GM21390 (cell line): ENCODE data around the gene GSG1L.
"Not testable (repeated sequence)": the region's sequence is repeated elsewhere in the genome, so short reads cannot be mapped to it uniquely, and the experiment has no call there.

ENCODE experiments used
- ATAC-seq: cut with Tn5 transposase; IDR thresholded peaks from one replicate; pipeline ENCODE4 v1.9.1; 2021; ENCODE audit not compliant: unreplicated experiment

Gene GSG1L

GRCh38 chr16:27911486-27911885 is 152.0 kb downstream of the GSG1L start:
- no peak for ATAC-seq

- ATAC-seq, result no peak
These were observed 156.0 kb downstream of the GSG1L start for GRCh38 chr16:27907457-27907972.

DNA sequence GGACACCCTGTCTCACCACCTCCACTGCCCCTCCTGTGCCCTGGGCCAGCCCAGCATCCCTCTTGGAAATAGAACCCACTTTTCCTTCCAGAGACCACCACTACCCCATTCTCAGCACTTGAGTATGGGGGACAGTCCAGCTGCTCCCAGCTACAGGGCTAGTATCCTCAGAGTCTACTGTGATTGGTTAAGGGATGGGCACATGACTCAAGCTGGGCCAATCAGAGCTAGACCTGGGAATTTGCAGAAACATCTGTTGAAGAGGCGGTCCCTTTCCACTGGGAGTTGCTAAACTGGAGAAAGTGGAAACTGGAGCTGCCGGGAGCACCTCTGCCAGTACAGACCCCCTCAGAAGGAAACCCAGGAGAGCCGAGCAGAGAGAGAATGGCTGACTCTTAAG is 156.6 kb downstream of the GSG1L start:
- no peak for ATAC-seq

DNA sequence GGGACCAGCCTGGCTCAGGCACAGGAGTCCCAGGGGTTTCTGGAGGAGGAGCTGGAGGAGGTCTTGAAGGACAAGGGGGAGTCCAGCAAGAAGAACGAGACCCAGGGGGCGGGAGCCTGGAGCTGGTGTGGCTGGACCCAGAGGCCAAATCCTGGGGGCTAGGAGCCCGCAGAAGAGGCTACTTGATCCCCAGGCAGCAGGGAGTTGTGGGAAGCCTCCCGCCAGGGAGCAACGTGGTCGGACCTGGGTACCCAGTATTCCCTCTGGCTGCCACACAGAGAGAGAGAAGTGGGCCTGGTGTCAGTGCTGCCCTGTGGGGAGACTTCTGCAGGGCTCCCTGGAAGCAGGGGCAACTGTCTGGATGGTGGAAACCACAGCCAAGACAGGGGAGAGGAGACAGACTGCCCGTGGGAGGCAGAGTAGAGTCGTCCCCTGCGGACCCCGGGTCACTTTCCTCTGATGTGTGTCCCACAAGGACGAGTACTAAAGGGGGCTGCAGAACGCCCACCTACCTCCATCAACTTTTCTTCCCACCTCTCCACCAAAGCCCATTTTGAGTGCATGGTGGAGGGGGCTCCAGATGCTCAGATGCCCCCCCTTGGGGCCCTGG is 160.4 kb downstream of the GSG1L start:
- no peak for ATAC-seq

DNA sequence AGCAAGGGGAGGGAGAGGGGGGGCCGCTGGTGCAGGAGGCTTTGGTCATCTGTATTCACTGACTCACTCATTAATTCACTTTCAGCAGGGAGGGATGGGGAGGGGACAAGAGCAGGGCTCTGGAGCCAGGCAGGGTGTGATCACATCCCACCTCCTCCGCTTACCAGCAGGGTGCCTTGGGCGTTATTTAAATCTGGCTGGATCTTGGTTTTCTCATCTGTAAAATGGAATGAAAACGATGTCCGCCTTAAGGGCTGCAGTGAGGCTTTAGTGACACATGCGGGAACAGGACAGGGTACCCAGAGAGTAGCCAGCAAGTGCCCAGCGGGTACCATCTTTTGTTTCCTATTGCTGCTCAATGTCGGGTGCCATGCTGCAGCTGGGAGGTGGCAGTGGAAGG is 161.0 kb downstream of the GSG1L start:
- no peak for ATAC-seq

GRCh38 chr16:27901956-27902355 is 161.6 kb downstream of the GSG1L start:
- no peak for ATAC-seq

- no peak for ATAC-seq
These were observed 163.8 kb downstream of the GSG1L start for GRCh38 chr16:27899736-27900135.

DNA sequence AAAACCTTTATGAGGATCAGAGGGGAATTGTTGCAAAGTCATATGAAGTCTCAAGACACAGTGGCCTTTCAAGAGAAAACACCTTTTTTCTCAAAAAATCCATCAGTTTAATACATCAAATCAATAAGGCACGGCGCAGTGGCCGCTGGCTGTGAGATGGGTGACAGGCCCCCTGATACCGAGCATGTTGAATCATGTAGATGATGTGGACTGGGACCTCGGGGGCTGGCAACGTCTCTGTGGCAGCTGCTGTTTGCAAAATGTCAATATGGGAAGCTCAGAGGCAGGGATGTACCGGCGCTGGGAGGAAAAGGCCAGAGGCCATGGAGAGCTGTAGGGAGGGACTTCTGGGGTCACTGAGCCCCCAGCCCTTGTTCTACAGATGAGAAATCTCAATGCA is 169.1 kb downstream of the GSG1L start:
- no peak for ATAC-seq

- no peak for ATAC-seq
These were observed 170.6 kb downstream of the GSG1L start for GRCh38 chr16:27892879-27893278.

- no peak for ATAC-seq
These were observed 172.6 kb downstream of the GSG1L start for GRCh38 chr16:27890866-27891265.

DNA sequence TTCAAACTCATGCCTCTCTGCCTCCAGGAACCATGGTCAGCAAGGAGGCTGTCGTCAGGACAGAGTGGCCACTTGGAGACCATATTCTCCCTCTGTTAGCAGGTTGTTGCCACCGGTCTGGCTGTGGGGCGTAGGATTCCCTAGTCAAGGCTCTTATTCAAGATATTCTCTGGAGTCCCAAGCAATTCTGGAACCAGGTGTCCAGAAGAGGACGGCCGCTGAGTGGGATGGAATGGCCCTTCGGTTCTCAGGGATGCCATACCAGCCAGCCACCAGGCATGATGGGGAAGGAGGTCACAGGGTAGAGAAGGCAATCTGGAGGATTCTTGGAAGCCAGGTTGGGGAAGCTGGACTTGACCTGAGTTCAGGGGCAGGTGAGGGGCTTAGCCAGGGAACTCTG is 173.5 kb downstream of the GSG1L start:
- no peak for ATAC-seq

GRCh38 chr16:27883576-27883975 is 179.9 kb downstream of the GSG1L start:
- ATAC-seq, result no peak

- no peak for ATAC-seq
These were observed 183.2 kb downstream of the GSG1L start for GRCh38 chr16:27880287-27880686.

- no peak for ATAC-seq
These were observed 183.8 kb downstream of the GSG1L start for GRCh38 chr16:27879601-27880247.

GRCh38 chr16:27872627-27873026 is 190.9 kb downstream of the GSG1L start:
- not testable (repeated sequence) for ATAC-seq

DNA sequence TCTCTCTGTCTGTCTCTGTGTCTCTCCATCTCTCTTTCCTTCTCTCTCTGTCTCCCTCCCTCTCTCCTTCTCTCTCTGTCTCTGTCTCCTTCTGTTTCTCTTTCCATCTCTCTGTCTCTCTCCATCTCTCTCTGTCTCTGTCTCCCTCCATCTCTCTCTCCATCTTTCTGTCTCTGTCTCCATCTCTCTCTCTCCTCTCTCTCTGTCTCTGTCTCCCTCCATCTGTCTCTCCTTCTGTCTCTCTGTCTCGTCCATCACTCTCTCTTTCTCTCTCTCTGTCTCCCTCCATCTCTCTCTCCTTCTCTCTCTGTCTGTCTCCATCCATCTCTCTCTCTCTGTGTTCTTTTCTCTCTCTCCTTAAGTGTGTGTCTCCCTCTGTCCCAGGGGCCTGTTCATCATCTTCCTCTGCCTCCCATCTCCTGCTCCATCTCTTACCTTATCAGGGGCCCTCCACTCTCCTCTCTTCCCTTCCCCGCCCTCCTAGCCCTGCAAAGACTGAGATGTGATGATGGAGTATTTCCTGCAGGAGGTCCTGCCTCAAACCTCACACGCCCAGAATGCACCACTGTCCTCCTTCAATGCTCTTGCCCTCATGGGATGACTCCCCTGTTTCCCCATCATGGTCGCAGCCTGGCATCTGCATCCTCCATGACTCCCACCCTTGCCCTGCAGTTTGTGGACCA is 193.3 kb downstream of the GSG1L start:
- ATAC-seq, result no peak

DNA sequence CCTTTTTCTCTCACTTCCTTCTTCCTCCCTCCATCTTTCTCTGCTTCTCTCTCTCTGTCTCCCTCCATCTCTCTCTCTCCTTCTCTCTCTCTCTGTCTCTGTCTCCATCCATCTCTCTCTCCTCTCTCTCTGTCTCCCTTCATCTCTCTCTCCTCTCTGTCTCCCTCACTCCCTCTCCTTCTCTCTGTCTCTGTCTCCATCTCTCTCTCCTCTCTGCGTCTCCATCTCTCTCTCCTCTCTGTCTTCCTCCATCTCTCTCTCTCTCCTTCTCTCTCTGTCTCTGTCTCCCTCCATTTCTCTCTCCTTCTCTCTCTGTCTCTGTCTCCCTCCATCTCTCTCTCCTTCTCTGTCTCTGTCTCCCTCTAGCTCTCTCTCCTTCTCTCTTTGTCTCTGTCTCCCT is 194.1 kb downstream of the GSG1L start:
- ATAC-seq, result no peak

- no peak for ATAC-seq
These were observed 195.3 kb downstream of the GSG1L start for GRCh38 chr16:27868180-27868579.

- ATAC-seq, result no peak
These were observed 196.1 kb downstream of the GSG1L start for GRCh38 chr16:27867122-27868110.

- no peak for ATAC-seq
These were observed 200.1 kb downstream of the GSG1L start for GRCh38 chr16:27863377-27863776.

- no peak for ATAC-seq
These were observed 200.6 kb downstream of the GSG1L start for GRCh38 chr16:27862953-27863352.
